ENCODE measurements around the gene CATSPER3. TPM values are rescaled to one million over a fixed set of nuclear protein-coding genes. Genes with fewer than 3 reads are reported as not detected.

Gene CATSPER3
- total RNA-seq, 1 donor from 2014 or later, result 1.3 TPM

- Mint-ChIP-seq H3K4me3 (ENCODE audit: low read depth) (no peak overlapping the region), H3K9me3 (ENCODE audit: low read depth) (no peaks in the 10 kb centered on the region), H3K27me3 (peaks cover 86% of the 10 kb centered on the region), H3K27ac (no peak overlapping the region), H3K36me3 (ENCODE audit: insufficient read depth) (no peaks in the 10 kb centered on the region), H3K4me1 (ENCODE audit: low read depth) (peaks cover 3% of the 10 kb centered on the region)
- TF ChIP-seq, protein P1, sequence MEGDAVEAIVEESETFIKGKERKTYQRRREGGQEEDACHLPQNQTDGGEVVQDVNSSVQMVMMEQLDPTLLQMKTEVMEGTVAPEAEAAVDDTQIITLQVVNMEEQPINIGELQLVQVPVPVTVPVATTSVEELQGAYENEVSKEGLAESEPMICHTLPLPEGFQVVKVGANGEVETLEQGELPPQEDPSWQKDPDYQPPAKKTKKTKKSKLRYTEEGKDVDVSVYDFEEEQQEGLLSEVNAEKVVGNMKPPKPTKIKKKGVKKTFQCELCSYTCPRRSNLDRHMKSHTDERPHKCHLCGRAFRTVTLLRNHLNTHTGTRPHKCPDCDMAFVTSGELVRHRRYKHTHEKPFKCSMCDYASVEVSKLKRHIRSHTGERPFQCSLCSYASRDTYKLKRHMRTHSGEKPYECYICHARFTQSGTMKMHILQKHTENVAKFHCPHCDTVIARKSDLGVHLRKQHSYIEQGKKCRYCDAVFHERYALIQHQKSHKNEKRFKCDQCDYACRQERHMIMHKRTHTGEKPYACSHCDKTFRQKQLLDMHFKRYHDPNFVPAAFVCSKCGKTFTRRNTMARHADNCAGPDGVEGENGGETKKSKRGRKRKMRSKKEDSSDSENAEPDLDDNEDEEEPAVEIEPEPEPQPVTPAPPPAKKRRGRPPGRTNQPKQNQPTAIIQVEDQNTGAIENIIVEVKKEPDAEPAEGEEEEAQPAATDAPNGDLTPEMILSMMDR (IDR thresholded peaks at IDR 0.05; ENCODE audit: unreplicated experiment), result no peak
- no peak for DNase-seq (ENCODE audit: low spot score, unreplicated experiment)
Measured at GRCh38 chr5:135053989-135054388, 86.3 kb downstream of the CATSPER3 start.

- Mint-ChIP-seq H3K4me3 (ENCODE audit: low read depth) (no peak overlapping the region), H3K9me3 (ENCODE audit: low read depth) (no peaks in the 10 kb centered on the region), H3K27me3 (peaks cover 82% of the 10 kb centered on the region), H3K27ac (no peak overlapping the region), H3K36me3 (ENCODE audit: insufficient read depth) (no peaks in the 10 kb centered on the region), H3K4me1 (ENCODE audit: low read depth) (peaks cover 3% of the 10 kb centered on the region)
- TF ChIP-seq, protein P1 (IDR thresholded peaks at IDR 0.05; ENCODE audit: unreplicated experiment), result no peak
- no peak for DNase-seq (ENCODE audit: low spot score, unreplicated experiment)
Measured at GRCh38 chr5:135054546-135054945, 86.8 kb downstream of the CATSPER3 start.

DNA sequence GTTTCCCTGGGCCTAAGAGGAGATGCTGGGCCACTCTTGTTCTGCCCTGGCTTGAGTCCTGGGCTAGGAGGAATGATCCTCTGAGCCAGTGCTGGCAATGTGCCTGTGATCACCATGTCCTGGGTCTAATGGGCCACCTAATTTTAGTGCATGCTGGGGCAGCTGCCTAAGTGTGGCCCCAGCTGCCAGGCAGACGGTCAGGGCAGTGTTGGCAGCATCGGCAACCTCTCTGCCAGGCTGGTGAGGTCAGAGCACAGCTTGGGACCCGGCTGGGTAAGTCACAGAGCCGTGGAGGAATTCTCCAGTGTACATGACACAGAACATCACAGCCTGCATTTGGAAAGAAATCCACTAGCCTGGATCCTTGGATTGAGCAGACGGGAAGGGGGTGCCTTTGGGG lies 87.7 kb downstream of the CATSPER3 start:
- Mint-ChIP-seq H3K27ac (no peak overlapping the region), H3K36me3 (ENCODE audit: insufficient read depth) (no peaks in the 10 kb centered on the region), H3K9me3 (ENCODE audit: low read depth) (no peaks in the 10 kb centered on the region), H3K4me3 (ENCODE audit: low read depth) (no peak overlapping the region), H3K27me3 (peaks cover 76% of the 10 kb centered on the region), H3K4me1 (ENCODE audit: low read depth) (peaks cover 3% of the 10 kb centered on the region)
- TF ChIP-seq, protein P1 (IDR thresholded peaks at IDR 0.05; ENCODE audit: unreplicated experiment), result no peak
- DNase-seq (ENCODE audit: low spot score, unreplicated experiment), result no peak

DNA sequence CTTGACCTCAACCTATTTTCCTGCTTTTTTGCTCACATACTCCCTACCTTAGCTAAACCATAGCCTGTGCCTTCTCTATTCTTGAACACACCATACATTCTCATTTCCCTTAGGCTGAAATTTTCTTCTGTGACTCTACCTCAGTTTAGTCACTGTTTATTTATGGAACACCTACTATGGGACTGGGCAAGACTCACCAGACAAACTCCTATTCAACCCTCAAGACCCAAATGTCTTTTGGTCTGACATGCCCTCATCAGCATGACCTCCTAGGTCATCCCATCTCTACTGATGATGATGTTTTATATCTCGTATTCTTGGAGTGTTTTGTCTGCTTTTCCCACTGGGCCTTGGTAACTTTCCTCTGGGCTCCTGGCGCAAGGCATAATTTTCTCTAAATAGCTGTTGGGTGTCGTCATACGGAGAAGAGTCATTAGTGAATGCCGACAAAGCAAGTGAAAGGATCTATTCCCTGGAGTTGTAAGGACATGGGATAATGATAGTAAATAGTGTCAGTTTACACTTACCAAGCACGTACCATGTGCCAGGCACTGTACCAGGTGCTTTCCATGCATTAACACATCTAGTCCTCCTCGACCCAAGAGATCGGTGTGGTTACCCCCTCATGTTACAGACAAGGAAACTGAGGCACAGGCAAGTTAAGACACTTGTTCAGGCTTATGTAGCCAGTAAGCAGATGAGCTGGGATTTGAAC lies 88.8 kb downstream of the CATSPER3 start:
- Mint-ChIP-seq H3K4me3 (ENCODE audit: low read depth) (no peak overlapping the region), H3K9me3 (ENCODE audit: low read depth) (no peaks in the 10 kb centered on the region)

GRCh38 chr5:135057233-135057632 lies 89.5 kb downstream of the CATSPER3 start:
- peaks cover 3% of the 10 kb centered on the region for H3K4me1 Mint-ChIP-seq (ENCODE audit: low read depth)
- no peaks in the 10 kb centered on the region for H3K9me3 Mint-ChIP-seq (ENCODE audit: low read depth)
- H3K27ac Mint-ChIP-seq, result no peak overlapping the region
- DNase-seq (ENCODE audit: low spot score, unreplicated experiment), result no peak
- H3K27me3 Mint-ChIP-seq, result peaks cover 67% of the 10 kb centered on the region
- TF ChIP-seq, protein P1 (IDR thresholded peaks at IDR 0.05; ENCODE audit: unreplicated experiment), result no peak
- H3K4me3 Mint-ChIP-seq (ENCODE audit: low read depth), result no peak overlapping the region
- no peaks in the 10 kb centered on the region for H3K36me3 Mint-ChIP-seq (ENCODE audit: insufficient read depth)

More for the DNA sequence above, 88.8 kb downstream of the CATSPER3 start:
- TF ChIP-seq, protein P1 (IDR thresholded peaks at IDR 0.05; ENCODE audit: unreplicated experiment), result no peak
- no peak for DNase-seq (ENCODE audit: low spot score, unreplicated experiment)
- Mint-ChIP-seq H3K4me1 (ENCODE audit: low read depth) (peaks cover 3% of the 10 kb centered on the region), H3K27me3 (peaks cover 72% of the 10 kb centered on the region), H3K27ac (no peak overlapping the region), H3K36me3 (ENCODE audit: insufficient read depth) (no peaks in the 10 kb centered on the region)
